T-helper 1 cell treated with Interleukin-12 subunit alpha and Interleukin-12 subunit beta and Interleukin-4 antibody, amounts not matched to agents 30 μg/mL and 1 μg/mL, for 36 hours (primary cell): Measurements from ENCODE around the gene SCPEP1.
"Not testable (repeated sequence)": the region's sequence is repeated elsewhere in the genome, so short reads cannot be mapped to it uniquely, and the experiment has no call there.

ENCODE experiments used
- H3K27ac Mint-ChIP-seq: one replicate; pipeline ENCODE4 v1.8.0; 2021; ENCODE audit warnings: mild to moderate bottlenecking, mixed read lengths
- H3K27me3 Mint-ChIP-seq: one replicate; pipeline ENCODE4 v1.8.0; 2021; ENCODE audit warnings: low read depth, mixed read lengths
- H3K36me3 Mint-ChIP-seq: one replicate; pipeline ENCODE4 v1.8.0; 2021; ENCODE audit warnings: low read depth, mixed read lengths
- H3K4me1 Mint-ChIP-seq: one replicate; pipeline ENCODE4 v1.8.0; 2021; ENCODE audit warnings: low read depth, mixed read lengths
- H3K4me3 Mint-ChIP-seq: one replicate; pipeline ENCODE4 v1.8.0; 2021; ENCODE audit warnings: mild to moderate bottlenecking, moderate library complexity, mixed read lengths
- H3K9me3 Mint-ChIP-seq: one replicate; pipeline ENCODE4 v1.8.0; 2021; ENCODE audit warnings: mixed read lengths

SCPEP1 gene, protein sequence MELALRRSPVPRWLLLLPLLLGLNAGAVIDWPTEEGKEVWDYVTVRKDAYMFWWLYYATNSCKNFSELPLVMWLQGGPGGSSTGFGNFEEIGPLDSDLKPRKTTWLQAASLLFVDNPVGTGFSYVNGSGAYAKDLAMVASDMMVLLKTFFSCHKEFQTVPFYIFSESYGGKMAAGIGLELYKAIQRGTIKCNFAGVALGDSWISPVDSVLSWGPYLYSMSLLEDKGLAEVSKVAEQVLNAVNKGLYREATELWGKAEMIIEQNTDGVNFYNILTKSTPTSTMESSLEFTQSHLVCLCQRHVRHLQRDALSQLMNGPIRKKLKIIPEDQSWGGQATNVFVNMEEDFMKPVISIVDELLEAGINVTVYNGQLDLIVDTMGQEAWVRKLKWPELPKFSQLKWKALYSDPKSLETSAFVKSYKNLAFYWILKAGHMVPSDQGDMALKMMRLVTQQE

DNA sequence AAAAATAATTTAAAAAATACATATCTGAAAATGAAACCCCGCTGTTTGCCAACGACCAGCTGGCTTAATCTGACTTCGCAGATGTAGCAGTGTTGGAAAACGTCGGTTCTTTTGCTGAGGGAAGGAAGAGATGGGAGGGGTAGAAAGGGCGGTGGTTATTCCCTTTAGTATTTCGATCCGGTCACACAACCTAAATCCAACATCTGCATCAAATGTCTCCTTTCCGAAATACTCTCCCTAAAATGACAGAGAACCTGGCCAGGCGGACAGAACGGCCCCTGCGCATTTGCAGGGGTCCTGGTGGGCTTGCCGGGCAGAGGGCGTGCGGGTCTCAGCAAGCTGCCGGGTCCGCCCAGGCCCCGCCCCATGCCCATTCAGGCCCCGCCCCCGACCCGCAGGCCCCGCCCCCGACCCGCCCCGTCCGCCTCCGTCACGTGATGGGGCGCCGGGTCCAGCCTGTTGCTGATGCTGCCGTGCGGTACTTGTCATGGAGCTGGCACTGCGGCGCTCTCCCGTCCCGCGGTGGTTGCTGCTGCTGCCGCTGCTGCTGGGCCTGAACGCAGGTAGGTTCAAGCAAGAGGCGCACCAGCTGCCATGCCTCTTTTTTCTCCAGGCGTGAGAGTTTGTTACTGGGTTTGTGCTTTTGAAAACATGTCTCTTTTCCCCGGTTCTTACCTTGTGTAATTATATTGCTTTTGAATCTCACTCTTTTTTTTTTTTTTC lies at the start of gene SCPEP1:
TSS of gene SCPEP1 (plus strand) at position 459 of the 723 bp plus-strand sequence. CDS start at position 488, 29 bp downstream.
- peaks cover 15% of the 10 kb centered on the region for H3K4me1 Mint-ChIP-seq
- peak within 1 kb of the TSS; percentile 65 for H3K27ac Mint-ChIP-seq
- peak within 1 kb of the TSS; percentile 86 for H3K4me3 Mint-ChIP-seq
- H3K27me3 Mint-ChIP-seq, result peaks cover 38% of the 10 kb centered on the region
- H3K9me3 Mint-ChIP-seq, result no peaks in the 10 kb centered on the region
- H3K36me3 Mint-ChIP-seq, result no peaks in the 10 kb centered on the region

DNA sequence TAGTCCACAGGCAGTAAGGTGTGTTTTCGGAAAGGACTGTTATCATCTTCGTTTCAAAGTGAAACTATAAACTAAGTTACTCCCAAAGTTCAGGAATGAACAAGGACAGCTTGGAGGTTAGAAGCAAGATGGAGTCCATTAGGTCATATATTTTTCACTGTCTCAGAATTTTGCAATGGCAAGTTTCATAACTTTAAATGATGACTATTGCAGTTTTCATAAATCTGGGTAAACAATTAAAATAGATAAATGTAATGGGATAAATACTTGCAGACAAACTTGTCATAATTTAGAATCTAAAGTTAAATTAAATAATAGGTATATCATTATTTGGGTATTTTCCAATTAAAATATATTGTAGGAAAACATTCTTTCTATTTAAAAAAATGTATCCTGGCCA lies 49.3 kb upstream of the SCPEP1 start:
- H3K4me3 Mint-ChIP-seq, result no peak overlapping the region
- peaks cover 6% of the 10 kb centered on the region for H3K36me3 Mint-ChIP-seq
- H3K27me3 Mint-ChIP-seq, result no peaks in the 10 kb centered on the region

DNA sequence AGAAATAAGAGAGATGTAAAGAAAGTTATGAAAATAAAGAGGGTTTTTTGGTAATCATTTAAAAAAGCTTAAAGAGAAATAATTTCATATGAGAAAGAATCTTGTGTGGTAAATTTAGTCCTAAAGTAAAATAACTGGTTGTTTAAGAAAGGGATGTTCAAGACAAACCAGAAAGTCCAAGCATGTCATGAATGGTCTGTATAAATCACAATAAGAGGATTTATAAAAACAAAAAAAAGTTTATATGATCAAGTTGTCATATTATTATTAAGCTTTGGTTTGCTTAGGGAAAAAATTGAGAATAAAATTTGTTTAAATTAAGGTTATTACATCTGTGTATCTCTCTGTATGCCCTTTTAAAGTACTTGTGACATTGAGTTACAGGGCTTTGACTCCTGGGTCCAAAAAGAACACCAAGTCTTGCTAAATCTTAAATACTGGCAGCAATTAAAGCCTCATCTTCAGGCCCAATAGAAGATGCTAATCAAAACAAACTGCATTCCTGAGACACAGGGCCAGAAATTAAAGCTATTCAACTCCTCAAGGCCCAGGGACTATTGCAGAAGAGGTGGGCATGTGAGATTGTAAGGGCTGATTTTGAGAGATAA lies 48.5 kb upstream of the SCPEP1 start:
- H3K27ac Mint-ChIP-seq, result no peak overlapping the region
- no peaks in the 10 kb centered on the region for H3K27me3 Mint-ChIP-seq
- H3K4me1 Mint-ChIP-seq, result peaks cover 5% of the 10 kb centered on the region
- H3K36me3 Mint-ChIP-seq, result peaks cover 14% of the 10 kb centered on the region
- H3K9me3 Mint-ChIP-seq, result peaks cover 21% of the 10 kb centered on the region
- no peak overlapping the region for H3K4me3 Mint-ChIP-seq

More for the DNA sequence above, 49.3 kb upstream of the SCPEP1 start:
- Mint-ChIP-seq H3K9me3 (peaks cover 21% of the 10 kb centered on the region), H3K4me1 (no peaks in the 10 kb centered on the region), H3K27ac (no peak overlapping the region)

DNA sequence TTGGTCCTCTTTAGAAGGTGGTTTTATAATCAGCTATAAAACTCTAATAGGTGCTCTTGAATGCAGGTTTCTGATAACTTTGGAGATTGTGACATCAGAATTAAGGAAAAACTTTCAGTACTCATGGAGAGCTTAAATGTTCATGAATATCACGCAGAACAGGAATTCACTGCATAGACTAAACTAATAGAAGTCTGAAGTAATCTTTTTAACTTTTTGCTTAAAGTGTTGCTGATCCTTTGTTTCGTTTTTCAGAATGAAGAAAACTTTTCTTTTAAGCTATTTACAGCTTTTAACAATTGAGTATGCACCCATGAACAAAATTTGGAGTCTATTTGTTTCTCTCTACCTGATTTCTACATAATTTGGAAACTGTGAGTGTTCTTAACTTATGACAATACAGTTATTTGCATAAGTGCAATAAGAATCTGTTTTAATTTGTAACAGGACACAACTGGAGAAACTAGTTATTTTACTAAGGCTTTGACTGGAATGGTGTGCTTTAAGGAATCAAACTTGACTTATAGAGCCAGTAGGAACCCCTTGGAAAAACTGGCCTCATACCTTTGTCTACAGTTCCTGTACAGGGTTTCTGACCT lies 47.1 kb upstream of the SCPEP1 start:
- H3K27me3 Mint-ChIP-seq, result no peaks in the 10 kb centered on the region

DNA sequence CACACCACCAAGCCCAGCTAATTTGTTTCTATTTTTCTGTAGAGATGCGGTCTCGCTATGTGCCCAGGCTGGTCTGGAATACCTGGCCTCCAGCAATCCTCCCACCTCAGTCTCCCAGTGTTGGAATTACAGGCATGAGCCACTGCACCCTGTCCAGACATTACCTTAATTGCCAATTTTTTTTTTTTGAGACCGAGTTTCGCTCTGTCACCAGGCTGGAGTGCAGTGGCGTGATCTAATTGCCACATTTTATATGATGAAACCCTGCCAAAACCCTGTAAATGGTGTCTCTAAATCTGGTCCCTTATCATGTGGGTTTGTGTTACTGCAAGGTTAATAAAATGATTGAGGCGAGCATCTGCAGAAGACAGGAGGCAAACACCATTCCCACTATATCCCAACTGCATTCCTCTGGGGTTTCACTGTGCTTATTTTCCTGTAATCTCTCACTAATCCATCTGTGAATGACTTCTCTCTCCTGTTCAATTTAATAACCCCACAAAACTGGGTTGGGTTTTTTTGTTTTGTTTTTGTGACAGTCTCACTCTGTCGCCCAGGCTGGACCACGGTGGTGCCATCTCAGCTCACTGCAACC lies 44.7 kb upstream of the SCPEP1 start:
- no peak overlapping the region for H3K27ac Mint-ChIP-seq
- no peaks in the 10 kb centered on the region for H3K27me3 Mint-ChIP-seq
- H3K9me3 Mint-ChIP-seq, result peaks cover 21% of the 10 kb centered on the region
- H3K36me3 Mint-ChIP-seq, result peaks cover 27% of the 10 kb centered on the region
- H3K4me3 Mint-ChIP-seq, result no peak overlapping the region
- H3K4me1 Mint-ChIP-seq, result peaks cover 19% of the 10 kb centered on the region

More for the DNA sequence above, 47.1 kb upstream of the SCPEP1 start:
- Mint-ChIP-seq H3K4me3 (no peak overlapping the region), H3K4me1 (peaks cover 6% of the 10 kb centered on the region), H3K27ac (no peak overlapping the region), H3K9me3 (peaks cover 21% of the 10 kb centered on the region), H3K36me3 (peaks cover 15% of the 10 kb centered on the region)

DNA sequence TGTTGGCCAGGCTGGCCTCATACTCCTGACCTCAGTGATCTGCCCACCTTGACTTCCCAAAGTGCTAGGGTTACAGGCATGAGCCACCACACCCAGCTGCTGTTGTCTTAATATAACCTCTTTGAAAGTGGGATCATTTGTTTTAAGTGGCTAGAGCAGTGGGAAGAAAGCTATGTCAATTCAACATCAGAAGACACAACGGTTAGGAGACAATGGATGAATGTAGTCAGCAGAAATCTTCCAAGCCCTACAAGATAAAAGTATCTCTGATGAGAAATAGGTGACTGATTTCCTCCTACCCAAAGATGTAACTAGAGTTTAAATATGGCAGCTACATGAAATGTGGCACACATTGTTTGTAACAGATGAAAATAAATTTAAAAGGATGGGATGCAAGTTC lies 44.1 kb upstream of the SCPEP1 start:
- Mint-ChIP-seq H3K36me3 (peaks cover 32% of the 10 kb centered on the region), H3K4me3 (no peak overlapping the region), H3K27ac (no peak overlapping the region), H3K9me3 (peaks cover 21% of the 10 kb centered on the region), H3K4me1 (peaks cover 21% of the 10 kb centered on the region), H3K27me3 (no peaks in the 10 kb centered on the region)

DNA sequence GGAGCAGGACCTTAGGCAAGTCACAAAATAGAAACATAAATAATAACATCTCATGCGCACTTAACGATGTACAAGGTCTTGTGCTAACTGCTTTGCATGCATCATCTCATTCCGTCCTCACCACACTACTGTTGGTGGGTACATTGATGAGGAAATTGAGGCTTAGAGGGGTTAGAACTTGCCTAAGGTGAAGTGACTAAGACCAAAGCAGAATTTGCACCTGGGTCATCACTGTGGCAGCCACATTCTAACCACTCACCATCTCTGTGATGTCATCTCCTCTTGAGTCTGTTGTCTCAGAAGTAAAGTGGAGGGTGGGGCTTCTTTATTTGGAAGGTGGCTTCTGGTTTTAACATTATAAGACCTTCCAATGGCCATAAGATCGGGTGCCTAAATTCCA lies 43.7 kb upstream of the SCPEP1 start:
- Mint-ChIP-seq H3K4me1 (peaks cover 21% of the 10 kb centered on the region), H3K27me3 (no peaks in the 10 kb centered on the region), H3K36me3 (peaks cover 33% of the 10 kb centered on the region), H3K4me3 (no peak overlapping the region), H3K9me3 (peaks cover 20% of the 10 kb centered on the region), H3K27ac (peak overlapping the region; percentile 34)

DNA sequence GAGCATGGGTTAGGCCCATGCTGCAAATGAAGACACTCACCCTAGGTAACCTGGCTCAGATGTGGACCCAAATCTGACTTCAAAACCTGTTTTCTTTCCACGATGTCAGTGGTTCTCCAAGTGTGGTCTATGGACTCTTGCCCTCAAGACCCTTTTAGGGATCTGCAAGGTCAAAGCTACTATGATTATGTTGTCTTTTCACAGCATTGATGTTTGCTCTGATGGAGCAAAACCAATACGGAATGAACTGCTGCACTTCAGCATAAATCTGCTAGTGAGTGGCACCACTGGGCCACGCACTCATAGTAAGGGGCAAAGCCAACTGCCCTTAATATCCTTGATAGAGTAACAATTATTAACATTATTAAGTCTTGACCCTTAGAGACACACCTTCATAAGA lies 42.5 kb upstream of the SCPEP1 start:
- H3K36me3 Mint-ChIP-seq, result peaks cover 38% of the 10 kb centered on the region
- H3K4me1 Mint-ChIP-seq, result peaks cover 23% of the 10 kb centered on the region
- peaks cover 10% of the 10 kb centered on the region for H3K9me3 Mint-ChIP-seq

DNA sequence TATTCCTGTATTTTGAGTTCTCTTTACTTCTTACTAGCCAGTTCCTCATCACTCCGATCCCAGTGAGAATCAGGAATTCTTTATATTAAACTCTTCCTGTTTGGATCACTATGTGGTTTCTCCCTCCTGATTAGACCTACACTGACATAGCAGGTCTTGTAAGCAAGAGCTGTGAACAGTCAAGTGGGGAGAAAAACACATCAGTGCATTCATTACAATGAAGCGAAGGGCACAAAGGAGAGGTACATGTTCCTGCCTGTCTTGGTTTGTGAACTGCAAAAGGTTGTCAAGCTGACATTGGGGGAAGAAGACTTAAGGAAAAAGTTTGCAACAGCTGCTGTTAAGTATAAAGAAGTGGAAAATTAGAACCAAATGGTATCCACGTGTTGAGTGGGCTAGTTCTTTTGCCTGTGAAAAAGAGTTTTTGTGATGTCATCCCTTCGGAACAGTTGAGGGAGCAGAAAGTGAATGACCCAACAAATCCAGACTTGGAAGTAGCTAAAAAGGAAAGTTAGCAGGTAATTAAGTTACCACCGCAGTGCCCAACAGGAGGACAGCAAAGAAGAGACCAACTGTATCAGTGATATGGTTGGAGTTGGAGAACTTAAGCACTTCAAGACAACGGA lies 41.1 kb upstream of the SCPEP1 start:
- no peak overlapping the region for H3K4me3 Mint-ChIP-seq
- H3K4me1 Mint-ChIP-seq, result peaks cover 23% of the 10 kb centered on the region
- peaks cover 42% of the 10 kb centered on the region for H3K36me3 Mint-ChIP-seq
- H3K27me3 Mint-ChIP-seq, result no peaks in the 10 kb centered on the region
- no peaks in the 10 kb centered on the region for H3K9me3 Mint-ChIP-seq
- peak overlapping the region; percentile 32 for H3K27ac Mint-ChIP-seq

More for the DNA sequence above, 42.5 kb upstream of the SCPEP1 start:
- Mint-ChIP-seq H3K27me3 (no peaks in the 10 kb centered on the region), H3K27ac (no peak overlapping the region), H3K4me3 (no peak overlapping the region)

DNA sequence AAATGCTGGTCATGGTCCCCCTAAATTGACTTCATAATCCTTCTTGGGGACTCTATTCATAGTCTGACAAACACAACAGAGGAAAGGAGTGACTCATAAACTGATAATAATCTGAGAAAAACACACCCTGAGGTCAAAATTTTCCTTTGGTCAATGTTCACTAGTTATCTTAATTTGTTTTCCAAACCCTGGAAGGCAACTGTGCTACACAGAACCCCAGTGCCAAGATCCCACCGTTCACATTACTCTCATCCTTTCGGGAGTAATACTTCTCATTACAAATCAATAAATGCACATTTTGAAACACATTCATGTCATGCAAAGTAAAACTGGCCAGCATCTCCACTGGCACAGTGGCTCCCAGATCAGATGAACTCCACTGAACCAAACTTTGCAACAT lies 40.2 kb upstream of the SCPEP1 start:
- Mint-ChIP-seq H3K4me1 (peaks cover 23% of the 10 kb centered on the region), H3K27me3 (no peaks in the 10 kb centered on the region), H3K9me3 (no peaks in the 10 kb centered on the region), H3K4me3 (no peak overlapping the region), H3K36me3 (peaks cover 44% of the 10 kb centered on the region), H3K27ac (peak overlapping the region; percentile 41)

DNA sequence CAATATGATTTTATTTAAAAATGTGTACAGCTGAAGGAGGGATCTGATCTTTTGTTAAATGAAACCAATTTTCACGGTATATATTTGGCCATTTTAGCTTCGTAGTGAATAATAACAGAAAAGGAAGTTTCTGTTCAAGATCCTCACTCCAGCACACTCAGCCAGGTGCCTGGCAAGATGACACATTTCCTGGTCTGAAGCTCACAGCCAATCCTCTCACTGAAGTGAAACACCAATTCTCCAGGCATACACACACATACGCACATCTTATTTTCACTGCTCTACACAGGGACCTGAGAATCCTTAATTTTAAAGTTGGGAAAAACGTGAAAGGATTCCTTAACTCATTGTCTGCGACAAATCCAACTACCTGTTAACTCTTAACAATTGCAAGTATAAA lies 39.7 kb upstream of the SCPEP1 start:
- peaks cover 42% of the 10 kb centered on the region for H3K36me3 Mint-ChIP-seq
- not testable (repeated sequence) for H3K9me3 Mint-ChIP-seq, H3K4me3 Mint-ChIP-seq, H3K27me3 Mint-ChIP-seq
- peak overlapping the region; percentile 41 for H3K27ac Mint-ChIP-seq
- H3K4me1 Mint-ChIP-seq, result peaks cover 23% of the 10 kb centered on the region

DNA sequence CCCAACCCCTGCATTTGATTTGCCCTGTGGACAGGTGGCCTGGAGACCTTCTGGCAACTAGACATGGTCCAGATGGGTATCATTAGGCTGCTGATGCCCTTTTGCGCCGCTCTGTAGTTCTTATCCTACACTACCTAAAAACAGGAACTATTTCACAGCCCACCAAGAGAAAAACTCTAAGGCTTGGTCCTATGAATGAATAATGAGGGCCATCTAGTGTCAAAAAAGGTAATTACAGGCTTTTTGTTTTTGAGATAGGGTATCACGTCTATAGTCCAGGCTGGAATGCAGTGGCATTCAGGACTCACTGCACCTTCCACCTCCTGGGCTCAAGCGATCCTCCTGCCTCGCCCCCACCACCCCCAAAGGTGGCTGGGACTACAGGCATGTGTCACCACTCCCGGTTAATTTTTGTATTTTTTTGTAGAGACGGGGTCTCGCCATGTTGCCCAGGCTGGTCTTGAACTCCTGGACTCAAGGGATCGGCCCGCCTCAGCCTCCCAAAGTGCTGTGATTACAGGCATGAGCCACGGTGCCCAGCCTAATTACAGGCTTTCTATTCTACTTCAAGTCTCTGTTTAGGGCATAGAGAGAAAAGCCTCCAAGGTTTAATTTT lies 38.0 kb upstream of the SCPEP1 start:
- no peaks in the 10 kb centered on the region for H3K9me3 Mint-ChIP-seq
- peaks cover 17% of the 10 kb centered on the region for H3K4me1 Mint-ChIP-seq
- peaks cover 39% of the 10 kb centered on the region for H3K36me3 Mint-ChIP-seq
- H3K4me3 Mint-ChIP-seq, result no peak overlapping the region
- H3K27me3 Mint-ChIP-seq, result no peaks in the 10 kb centered on the region
- no peak overlapping the region for H3K27ac Mint-ChIP-seq

DNA sequence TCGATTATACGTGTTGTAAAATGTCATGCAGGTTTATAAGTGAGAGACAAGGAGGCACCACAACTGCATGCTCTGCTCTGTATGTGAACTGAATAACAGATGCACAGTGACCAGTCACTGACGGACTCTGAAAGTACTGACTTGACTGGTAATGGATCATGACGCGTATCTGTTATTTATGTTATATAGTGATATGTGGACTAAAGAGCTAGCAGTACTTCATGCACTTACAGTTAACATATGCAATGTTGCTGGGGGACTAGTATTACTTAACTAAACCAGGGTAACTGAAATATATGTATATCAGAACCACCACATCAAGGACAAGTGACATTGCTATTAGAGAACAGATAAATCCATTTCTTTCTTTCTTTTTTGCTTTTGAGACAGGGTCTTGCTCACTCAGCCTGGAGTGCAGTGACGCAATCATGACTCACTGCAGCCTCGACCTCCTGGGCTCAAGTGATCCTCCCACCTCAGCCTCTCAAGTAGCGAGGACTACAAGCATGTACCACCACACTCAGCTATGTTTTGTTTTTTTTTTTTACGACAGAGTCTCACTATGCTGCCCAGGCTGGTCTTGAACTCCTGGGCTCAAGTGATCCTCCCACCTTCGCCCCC lies 34.3 kb upstream of the SCPEP1 start:
- Mint-ChIP-seq H3K36me3 (peaks cover 28% of the 10 kb centered on the region), H3K27ac (no peak overlapping the region)

More for the DNA sequence above, 34.3 kb upstream of the SCPEP1 start:
- H3K4me3 Mint-ChIP-seq, result no peak overlapping the region
- peaks cover 2% of the 10 kb centered on the region for H3K4me1 Mint-ChIP-seq
- H3K27me3 Mint-ChIP-seq, result no peaks in the 10 kb centered on the region
- no peaks in the 10 kb centered on the region for H3K9me3 Mint-ChIP-seq
